SK-N-SH treated with all-trans-retinoic acid at 6 μM for 48 hours (cell line): Measurements from ENCODE around the gene PFN1.

ENCODE experiments used
- ATAC-seq: fragments of 200-7000 bp; cut with Tn5 transposase; 3 replicates; pipeline ENCODE4 v1.9.1; 2020; ENCODE audit warnings: mild to moderate bottlenecking, moderate library complexity
- ARNTL ChIP-seq: fragments of 450-650 bp; formaldehyde crosslinking; IDR thresholded peaks from 2 replicates; pipeline ENCODE4 v1.5.0; 2020; ENCODE audit warnings: low read depth, mild to moderate bottlenecking, moderate library complexity, borderline replicate concordance
- BACH2 ChIP-seq: fragments of 250-450 bp; sonication (Bioruptor Pico); IDR thresholded peaks from 2 replicates; pipeline ENCODE4 v1.9.0; 2021; ENCODE audit warnings: mild to moderate bottlenecking, borderline replicate concordance
- CSDC2 ChIP-seq: fragments of 250-450 bp; sonication (Bioruptor Pico); IDR thresholded peaks from 2 replicates; pipeline ENCODE4 v1.5.0; 2020; ENCODE audit warnings: mild to moderate bottlenecking, moderate library complexity
- ESRRG ChIP-seq: fragments of 250-450 bp; sonication (Bioruptor Pico); IDR thresholded peaks from 2 replicates; pipeline ENCODE4 v1.6.1; 2021; ENCODE audit warnings: mild to moderate bottlenecking
- GLIS3 ChIP-seq: fragments of 250-450 bp; sonication (Bioruptor Pico); IDR thresholded peaks from 2 replicates; pipeline ENCODE4 v1.5.0; 2020; ENCODE audit warnings: mild to moderate bottlenecking, moderate library complexity
- ISL1 ChIP-seq: fragments of 250-450 bp; sonication (Bioruptor Pico); IDR thresholded peaks from 2 replicates; pipeline ENCODE4 v2.1.2; 2022; ENCODE audit warnings: mild to moderate bottlenecking, moderate library complexity
- OSR1 ChIP-seq: fragments of 250-450 bp; sonication (Bioruptor Pico); IDR thresholded peaks from 2 replicates; pipeline ENCODE4 v1.8.0; 2022; ENCODE audit warnings: moderate library complexity, mild to moderate bottlenecking, inconsistent platforms
- PPARA ChIP-seq: fragments of 250-450 bp; sonication (Bioruptor Pico); IDR thresholded peaks from 2 replicates; pipeline ENCODE4 v1.5.0; 2020; ENCODE audit warnings: mild to moderate bottlenecking, borderline replicate concordance
- RARB ChIP-seq: fragments of 250-450 bp; sonication (Bioruptor Pico); IDR thresholded peaks from 2 replicates; pipeline ENCODE4 v1.8.0; 2021; ENCODE audit warnings: mild to moderate bottlenecking, moderate library complexity
- SNAI2 ChIP-seq: fragments of 250-450 bp; sonication (Bioruptor Pico); IDR thresholded peaks from 2 replicates; pipeline ENCODE4 v1.5.0; 2020; ENCODE audit warnings: mild to moderate bottlenecking, moderate library complexity
- TCF4 ChIP-seq: fragments of 250-450 bp; sonication (Bioruptor Pico); IDR thresholded peaks from 2 replicates; pipeline ENCODE4 v1.8.0; 2021; ENCODE audit warnings: mild to moderate bottlenecking, moderate library complexity, borderline replicate concordance
- TOX ChIP-seq: fragments of 250-450 bp; sonication (Bioruptor Pico); IDR thresholded peaks from 2 replicates; pipeline ENCODE4 v1.8.0; 2021; ENCODE audit warnings: mild to moderate bottlenecking, moderate library complexity, borderline replicate concordance
- ZC3H10 ChIP-seq: fragments of 250-450 bp; sonication (Bioruptor Pico); IDR thresholded peaks from 2 replicates; pipeline ENCODE4 v1.5.1; 2021; ENCODE audit warnings: mild to moderate bottlenecking, moderate library complexity
- ZFP3 ChIP-seq: fragments of 250-450 bp; sonication (Bioruptor Pico); IDR thresholded peaks from 2 replicates; pipeline ENCODE4 v1.5.0; 2020; ENCODE audit warnings: mild to moderate bottlenecking, moderate library complexity
- ZFP30 ChIP-seq: fragments of 450-650 bp; formaldehyde crosslinking; IDR thresholded peaks from 2 replicates; pipeline ENCODE4 v1.5.0; 2022; ENCODE audit warnings: mild to moderate bottlenecking, moderate library complexity
- ZNF70 ChIP-seq: fragments of 450-650 bp; formaldehyde crosslinking; IDR thresholded peaks from 2 replicates; pipeline ENCODE4 v1.5.0; 2020; ENCODE audit warnings: mild to moderate bottlenecking, moderate library complexity
- ZNF8 ChIP-seq: fragments of 450-650 bp; formaldehyde crosslinking; IDR thresholded peaks from 2 replicates; pipeline ENCODE4 v1.5.0; 2020; ENCODE audit warnings: mild to moderate bottlenecking, moderate library complexity
- TF ChIP-seq, protein P1 (sequence below): fragments of 250-450 bp; sonication (Bioruptor Pico); IDR thresholded peaks from 2 replicates; pipeline ENCODE4 v1.8.0; 2020; ENCODE audit warnings: mild to moderate bottlenecking, moderate library complexity, borderline replicate concordance
- TF ChIP-seq, protein P2 (sequence below): fragments of 250-450 bp; sonication (Bioruptor Pico); IDR thresholded peaks from 2 replicates; pipeline ENCODE4 v1.5.0; 2020; ENCODE audit warnings: mild to moderate bottlenecking, moderate library complexity
- TF ChIP-seq, protein P3 (sequence below): fragments of 250-450 bp; sonication (Bioruptor Pico); IDR thresholded peaks from 2 replicates; pipeline ENCODE4 v1.5.1; 2020; ENCODE audit warnings: low read depth, mild to moderate bottlenecking, moderate library complexity
- TF ChIP-seq, protein P4 (sequence below): fragments of 250-450 bp; sonication (Bioruptor Pico); IDR thresholded peaks from 2 replicates; pipeline ENCODE4 v1.8.0; 2021; ENCODE audit warnings: low read depth, mild to moderate bottlenecking, moderate library complexity, borderline replicate concordance
- TF ChIP-seq, protein P5 (sequence below): fragments of 250-450 bp; sonication (Bioruptor Pico); IDR thresholded peaks from 2 replicates; pipeline ENCODE4 v1.5.1; 2021; ENCODE audit warnings: mild to moderate bottlenecking, moderate library complexity

Gene PFN1

DNA sequence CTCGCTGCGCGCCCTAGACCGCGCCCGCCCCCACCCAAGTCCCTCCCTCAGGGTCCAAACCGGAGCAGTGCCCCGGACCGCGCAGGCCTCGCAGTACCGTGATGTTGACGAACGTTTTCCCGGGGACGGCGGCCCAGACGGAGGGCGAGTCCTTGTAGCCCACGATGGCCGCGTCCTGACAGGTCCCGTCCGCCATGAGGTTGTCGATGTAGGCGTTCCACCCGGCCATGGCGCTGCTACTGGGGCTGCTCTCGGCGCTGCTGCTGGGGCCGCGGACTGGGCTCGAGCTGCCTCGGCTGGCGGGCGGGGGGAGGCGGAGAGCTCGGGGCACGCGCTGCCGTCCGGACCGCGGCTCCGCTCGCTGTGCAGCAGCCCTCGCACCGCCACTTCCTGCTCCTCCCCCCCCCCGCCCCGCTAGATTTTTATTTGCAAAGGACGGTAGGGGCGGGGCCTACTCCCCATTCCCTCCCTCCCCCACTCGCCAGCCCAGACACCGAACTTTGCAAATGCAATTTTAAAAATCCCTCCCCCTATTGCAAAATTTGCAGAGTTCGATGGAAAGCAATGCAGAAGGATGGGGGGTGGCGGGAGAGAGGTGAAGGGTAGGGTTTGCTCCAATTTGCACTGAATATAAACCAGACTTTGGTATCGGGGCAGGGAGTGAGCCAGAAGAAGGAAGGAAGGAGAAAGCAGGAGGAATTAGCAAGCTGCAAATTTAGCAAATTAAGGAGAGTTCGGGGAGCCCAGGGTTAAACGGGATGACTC is at the start of gene PFN1:
TSS of gene PFN1 (minus strand) at position 365 of the 765 bp plus-strand sequence. CDS start at position 229, 136 bp downstream.
- TF ChIP-seq, protein P1, sequence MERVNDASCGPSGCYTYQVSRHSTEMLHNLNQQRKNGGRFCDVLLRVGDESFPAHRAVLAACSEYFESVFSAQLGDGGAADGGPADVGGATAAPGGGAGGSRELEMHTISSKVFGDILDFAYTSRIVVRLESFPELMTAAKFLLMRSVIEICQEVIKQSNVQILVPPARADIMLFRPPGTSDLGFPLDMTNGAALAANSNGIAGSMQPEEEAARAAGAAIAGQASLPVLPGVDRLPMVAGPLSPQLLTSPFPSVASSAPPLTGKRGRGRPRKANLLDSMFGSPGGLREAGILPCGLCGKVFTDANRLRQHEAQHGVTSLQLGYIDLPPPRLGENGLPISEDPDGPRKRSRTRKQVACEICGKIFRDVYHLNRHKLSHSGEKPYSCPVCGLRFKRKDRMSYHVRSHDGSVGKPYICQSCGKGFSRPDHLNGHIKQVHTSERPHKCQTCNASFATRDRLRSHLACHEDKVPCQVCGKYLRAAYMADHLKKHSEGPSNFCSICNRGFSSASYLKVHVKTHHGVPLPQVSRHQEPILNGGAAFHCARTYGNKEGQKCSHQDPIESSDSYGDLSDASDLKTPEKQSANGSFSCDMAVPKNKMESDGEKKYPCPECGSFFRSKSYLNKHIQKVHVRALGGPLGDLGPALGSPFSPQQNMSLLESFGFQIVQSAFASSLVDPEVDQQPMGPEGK (CRISPR knock-in tag), result peak; percentile 16; the same call in 1 of the 2 replicates
- no peak for TF ChIP-seq ZFP30 (CRISPR knock-in tag)
- peak; percentile 48 for ATAC-seq

DNA sequence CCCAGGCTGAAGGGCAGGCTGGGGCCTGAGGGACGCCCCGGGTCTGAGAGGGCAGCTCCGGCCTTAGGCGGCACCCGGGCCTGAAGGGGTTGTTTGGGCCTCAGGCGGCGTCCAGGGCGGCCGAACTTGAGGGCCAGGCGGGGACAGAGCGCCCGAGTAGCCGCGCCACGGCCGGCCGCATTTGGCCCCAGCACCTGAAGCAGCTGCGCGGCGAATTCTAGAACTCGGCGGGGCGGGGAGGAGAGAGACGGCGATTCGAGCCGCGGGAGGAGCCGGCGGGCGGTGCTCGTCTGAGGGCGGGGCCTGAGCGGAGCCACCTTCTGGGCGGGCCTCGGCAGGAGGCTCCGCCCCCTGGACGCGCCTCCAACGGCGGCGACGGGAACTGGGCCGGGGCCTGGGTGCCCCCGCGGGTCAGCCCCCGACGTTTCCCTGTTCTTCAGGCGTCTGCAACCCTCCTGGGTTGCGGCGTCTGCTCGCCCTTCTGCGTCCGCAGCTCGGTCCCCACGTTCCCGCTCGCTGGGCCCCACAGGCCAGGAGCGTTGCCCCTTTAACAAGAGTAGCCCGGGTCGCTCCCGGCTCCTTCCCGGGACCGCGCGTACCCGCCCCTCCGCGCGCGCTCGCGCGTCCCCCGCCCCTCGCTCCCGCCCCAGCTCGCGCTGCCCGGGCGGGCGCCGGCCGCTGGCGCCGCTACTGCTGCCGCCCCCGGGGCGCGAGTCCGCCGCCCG is 49.1 kb upstream of the PFN1 start, which contains the start of the genes INCA1 and KIF1C:
TSS of gene INCA1 (minus strand) at position 221 of the 725 bp plus-strand sequence. CDS start 3,085 bp downstream, outside the sequence.
TSS of gene KIF1C (plus strand) at position 649 of the 725 bp plus-strand sequence. CDS start 2,297 bp downstream, outside the sequence.
- peak; percentile 95 for ATAC-seq
- TF ChIP-seq ZC3H10 (CRISPR knock-in tag) (no peak), CSDC2 (CRISPR knock-in tag) (no peak), ZFP30 (CRISPR knock-in tag) (no peak), TCF4 (CRISPR knock-in tag) (no peak), RARB (no peak), SNAI2 (CRISPR knock-in tag) (no peak), TOX (CRISPR knock-in tag) (no peak), ZFP3 (CRISPR knock-in tag) (no peak), ESRRG (CRISPR knock-in tag) (no peak), ARNTL (CRISPR knock-in tag) (no peak), ZNF70 (CRISPR knock-in tag) (no peak), ZNF8 (CRISPR knock-in tag) (no peak), BACH2 (CRISPR knock-in tag) (no peak), ISL1 (CRISPR knock-in tag) (no peak), GLIS3 (CRISPR knock-in tag) (no peak), OSR1 (CRISPR knock-in tag) (no peak)
- TF ChIP-seq, protein P2, sequence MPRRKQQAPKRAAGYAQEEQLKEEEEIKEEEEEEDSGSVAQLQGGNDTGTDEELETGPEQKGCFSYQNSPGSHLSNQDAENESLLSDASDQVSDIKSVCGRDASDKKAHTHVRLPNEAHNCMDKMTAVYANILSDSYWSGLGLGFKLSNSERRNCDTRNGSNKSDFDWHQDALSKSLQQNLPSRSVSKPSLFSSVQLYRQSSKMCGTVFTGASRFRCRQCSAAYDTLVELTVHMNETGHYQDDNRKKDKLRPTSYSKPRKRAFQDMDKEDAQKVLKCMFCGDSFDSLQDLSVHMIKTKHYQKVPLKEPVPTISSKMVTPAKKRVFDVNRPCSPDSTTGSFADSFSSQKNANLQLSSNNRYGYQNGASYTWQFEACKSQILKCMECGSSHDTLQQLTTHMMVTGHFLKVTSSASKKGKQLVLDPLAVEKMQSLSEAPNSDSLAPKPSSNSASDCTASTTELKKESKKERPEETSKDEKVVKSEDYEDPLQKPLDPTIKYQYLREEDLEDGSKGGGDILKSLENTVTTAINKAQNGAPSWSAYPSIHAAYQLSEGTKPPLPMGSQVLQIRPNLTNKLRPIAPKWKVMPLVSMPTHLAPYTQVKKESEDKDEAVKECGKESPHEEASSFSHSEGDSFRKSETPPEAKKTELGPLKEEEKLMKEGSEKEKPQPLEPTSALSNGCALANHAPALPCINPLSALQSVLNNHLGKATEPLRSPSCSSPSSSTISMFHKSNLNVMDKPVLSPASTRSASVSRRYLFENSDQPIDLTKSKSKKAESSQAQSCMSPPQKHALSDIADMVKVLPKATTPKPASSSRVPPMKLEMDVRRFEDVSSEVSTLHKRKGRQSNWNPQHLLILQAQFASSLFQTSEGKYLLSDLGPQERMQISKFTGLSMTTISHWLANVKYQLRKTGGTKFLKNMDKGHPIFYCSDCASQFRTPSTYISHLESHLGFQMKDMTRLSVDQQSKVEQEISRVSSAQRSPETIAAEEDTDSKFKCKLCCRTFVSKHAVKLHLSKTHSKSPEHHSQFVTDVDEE, result no peak
- TF ChIP-seq, protein P3, sequence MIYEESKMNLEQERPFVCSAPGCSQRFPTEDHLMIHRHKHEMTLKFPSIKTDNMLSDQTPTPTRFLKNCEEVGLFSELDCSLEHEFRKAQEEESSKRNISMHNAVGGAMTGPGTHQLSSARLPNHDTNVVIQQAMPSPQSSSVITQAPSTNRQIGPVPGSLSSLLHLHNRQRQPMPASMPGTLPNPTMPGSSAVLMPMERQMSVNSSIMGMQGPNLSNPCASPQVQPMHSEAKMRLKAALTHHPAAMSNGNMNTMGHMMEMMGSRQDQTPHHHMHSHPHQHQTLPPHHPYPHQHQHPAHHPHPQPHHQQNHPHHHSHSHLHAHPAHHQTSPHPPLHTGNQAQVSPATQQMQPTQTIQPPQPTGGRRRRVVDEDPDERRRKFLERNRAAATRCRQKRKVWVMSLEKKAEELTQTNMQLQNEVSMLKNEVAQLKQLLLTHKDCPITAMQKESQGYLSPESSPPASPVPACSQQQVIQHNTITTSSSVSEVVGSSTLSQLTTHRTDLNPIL (CRISPR knock-in tag), result no peak

DNA sequence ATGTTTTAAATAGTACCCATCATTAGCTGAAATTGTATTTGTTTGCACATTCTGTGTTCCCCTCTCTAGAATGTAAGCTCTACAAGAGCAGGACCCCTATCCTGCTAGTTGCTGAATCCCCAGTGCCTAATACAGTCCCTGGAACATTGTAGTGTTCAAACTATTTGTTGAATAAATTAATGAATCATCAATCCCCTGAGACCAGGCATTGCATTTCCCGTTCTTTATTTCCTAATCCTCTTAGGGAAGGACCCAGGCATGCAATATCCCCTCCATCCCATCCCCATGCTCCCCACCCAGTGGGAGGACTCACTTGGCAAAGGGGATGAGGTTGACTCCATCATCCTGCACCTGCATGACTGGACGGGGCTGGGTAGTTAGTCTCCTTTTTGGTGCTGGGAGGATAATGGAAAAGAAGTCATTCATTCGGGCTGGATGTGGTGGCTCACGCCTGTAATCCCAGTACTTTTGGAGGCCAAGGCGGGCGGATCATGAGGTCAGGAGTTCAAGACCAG is 45.8 kb upstream of the PFN1 start:
- no peak for ATAC-seq
- TF ChIP-seq, protein P1 (CRISPR knock-in tag), result no peak
- TF ChIP-seq ESRRG (CRISPR knock-in tag), result no peak
- TF ChIP-seq ARNTL (CRISPR knock-in tag), result no peak
- no peak for TF ChIP-seq ZFP30 (CRISPR knock-in tag)
- TF ChIP-seq, protein P4, sequence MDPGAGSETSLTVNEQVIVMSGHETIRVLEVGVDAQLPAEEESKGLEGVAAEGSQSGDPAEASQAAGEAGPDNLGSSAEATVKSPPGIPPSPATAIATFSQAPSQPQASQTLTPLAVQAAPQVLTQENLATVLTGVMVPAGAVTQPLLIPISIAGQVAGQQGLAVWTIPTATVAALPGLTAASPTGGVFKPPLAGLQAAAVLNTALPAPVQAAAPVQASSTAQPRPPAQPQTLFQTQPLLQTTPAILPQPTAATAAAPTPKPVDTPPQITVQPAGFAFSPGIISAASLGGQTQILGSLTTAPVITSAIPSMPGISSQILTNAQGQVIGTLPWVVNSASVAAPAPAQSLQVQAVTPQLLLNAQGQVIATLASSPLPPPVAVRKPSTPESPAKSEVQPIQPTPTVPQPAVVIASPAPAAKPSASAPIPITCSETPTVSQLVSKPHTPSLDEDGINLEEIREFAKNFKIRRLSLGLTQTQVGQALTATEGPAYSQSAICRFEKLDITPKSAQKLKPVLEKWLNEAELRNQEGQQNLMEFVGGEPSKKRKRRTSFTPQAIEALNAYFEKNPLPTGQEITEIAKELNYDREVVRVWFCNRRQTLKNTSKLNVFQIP (CRISPR knock-in tag), result no peak
- no peak for TF ChIP-seq TOX (CRISPR knock-in tag)
- TF ChIP-seq ZNF70 (CRISPR knock-in tag), result no peak
- no peak for TF ChIP-seq ZFP3 (CRISPR knock-in tag)
- TF ChIP-seq, protein P5, sequence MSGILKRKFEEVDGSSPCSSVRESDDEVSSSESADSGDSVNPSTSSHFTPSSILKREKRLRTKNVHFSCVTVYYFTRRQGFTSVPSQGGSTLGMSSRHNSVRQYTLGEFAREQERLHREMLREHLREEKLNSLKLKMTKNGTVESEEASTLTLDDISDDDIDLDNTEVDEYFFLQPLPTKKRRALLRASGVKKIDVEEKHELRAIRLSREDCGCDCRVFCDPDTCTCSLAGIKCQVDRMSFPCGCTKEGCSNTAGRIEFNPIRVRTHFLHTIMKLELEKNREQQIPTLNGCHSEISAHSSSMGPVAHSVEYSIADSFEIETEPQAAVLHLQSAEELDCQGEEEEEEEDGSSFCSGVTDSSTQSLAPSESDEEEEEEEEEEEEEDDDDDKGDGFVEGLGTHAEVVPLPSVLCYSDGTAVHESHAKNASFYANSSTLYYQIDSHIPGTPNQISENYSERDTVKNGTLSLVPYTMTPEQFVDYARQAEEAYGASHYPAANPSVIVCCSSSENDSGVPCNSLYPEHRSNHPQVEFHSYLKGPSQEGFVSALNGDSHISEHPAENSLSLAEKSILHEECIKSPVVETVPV, result no peak
- TF ChIP-seq CSDC2 (CRISPR knock-in tag), result no peak
- TF ChIP-seq SNAI2 (CRISPR knock-in tag), result no peak
- no peak for TF ChIP-seq ISL1 (CRISPR knock-in tag)
- TF ChIP-seq RARB, result no peak
- no peak for TF ChIP-seq OSR1 (CRISPR knock-in tag)
- TF ChIP-seq, protein P3 (CRISPR knock-in tag), result no peak
- no peak for TF ChIP-seq ZC3H10 (CRISPR knock-in tag)
- no peak for TF ChIP-seq PPARA
